WTC11 (cell line): ENCODE data around the gene SRR. TPM values are rescaled to one million over a fixed set of nuclear protein-coding genes. Genes with fewer than 3 reads are reported as not detected.

Experiments
- ATAC-seq: fragments of 200-7000 bp; cut with Tn5 transposase; 2 replicates; pipeline ENCODE4 v1.10.0; 2021; ENCODE audit warnings: mild to moderate bottlenecking, moderate library complexity
- CTCF ChIA-PET: fragments of 300-600 bp; sonication (Branson Sonifier 250); formaldehyde crosslinking; loops from one replicate; lab custom pipeline; 2021; ENCODE audit warnings: antibody characterized with exemption; lab: Charles Lee
- POLR2A ChIA-PET: fragments of 350-600 bp; sonication (Branson Sonifier 250); formaldehyde crosslinking; loops from one replicate; lab custom pipeline; 2021; ENCODE audit warnings: antibody characterized with exemption; lab: Charles Lee
- DNase-seq: peaks from one replicate; pipeline ENCODE4 v3.0.0; 2021; ENCODE audit warnings: low spot score
- H3K27ac Mint-ChIP-seq: 2 replicates; pipeline ENCODE4 v1.8.0; 2021; ENCODE audit warnings: mixed read lengths
- H3K27me3 Mint-ChIP-seq: 2 replicates; pipeline ENCODE4 v1.8.0; 2021; ENCODE audit warnings: low read depth, mild to moderate bottlenecking, moderate library complexity, mixed read lengths
- H3K36me3 Mint-ChIP-seq: 2 replicates; pipeline ENCODE4 v1.8.0; 2021; ENCODE audit warnings: mixed read lengths
- H3K4me1 Mint-ChIP-seq: 2 replicates; pipeline ENCODE4 v1.8.0; 2022; ENCODE audit warnings: mixed read lengths
- H3K4me3 Mint-ChIP-seq: 2 replicates; pipeline ENCODE4 v1.8.0; 2021; ENCODE audit warnings: mild to moderate bottlenecking, moderate library complexity, mixed read lengths
- H3K9me3 Mint-ChIP-seq: 2 replicates; pipeline ENCODE4 v1.8.0; 2021; ENCODE audit warnings: mixed read lengths
- E2F1 ChIP-seq: sonication (generic); formaldehyde crosslinking; IDR thresholded peaks from 2 replicates; pipeline ENCODE4 v1.8.0; 2022; ENCODE audit warnings: mild to moderate bottlenecking, missing genetic modification reagents
- FOXK1 ChIP-seq: sonication (generic); formaldehyde crosslinking; IDR thresholded peaks from 2 replicates; pipeline ENCODE4 v1.8.0; 2022; ENCODE audit warnings: mild to moderate bottlenecking, moderate library complexity, missing genetic modification reagents
- GTF2I ChIP-seq: fragments of 250-450 bp; sonication (Bioruptor Pico); conservative IDR thresholded peaks from 2 replicates; pipeline ENCODE4 v1.4.0; 2021; ENCODE audit warnings: mild to moderate bottlenecking
- KAT7 ChIP-seq: sonication (generic); formaldehyde crosslinking; IDR thresholded peaks from 2 replicates; pipeline ENCODE4 v1.8.1; 2023; ENCODE audit warnings: missing genetic modification reagents, mild to moderate bottlenecking, borderline replicate concordance
- RELA ChIP-seq: sonication (generic); formaldehyde crosslinking; IDR thresholded peaks from 2 replicates; pipeline ENCODE4 v1.8.1; 2022; ENCODE audit warnings: missing genetic modification reagents, mild to moderate bottlenecking, borderline replicate concordance
- STAT6 ChIP-seq: sonication (generic); formaldehyde crosslinking; conservative IDR thresholded peaks from 2 replicates; pipeline ENCODE4 v1.8.1; 2023; ENCODE audit warnings: mild to moderate bottlenecking, low read depth, missing genetic modification reagents, moderate library complexity
- ZNF263 ChIP-seq: sonication (generic); formaldehyde crosslinking; IDR thresholded peaks from 2 replicates; pipeline ENCODE4 v1.8.1; 2022; ENCODE audit warnings: low read depth, mild to moderate bottlenecking, moderate library complexity, missing genetic modification reagents
- total RNA-seq: library from RNA; stranded (reverse); gene quantifications from 3 replicates; pipeline ENCODE4 v1.2.3, GENCODE V29; 2021
- TF ChIP-seq, protein P1 (sequence below): sonication (generic); formaldehyde crosslinking; IDR thresholded peaks from 2 replicates; pipeline ENCODE4 v1.8.1; 2022; ENCODE audit warnings: missing genetic modification reagents, borderline replicate concordance
- TF ChIP-seq, protein P2 (sequence below): sonication (generic); formaldehyde crosslinking; IDR thresholded peaks from 2 replicates; pipeline ENCODE4 v1.8.1; 2023; ENCODE audit warnings: mild to moderate bottlenecking, moderate library complexity, missing genetic modification reagents
- TF ChIP-seq, protein P3 (sequence below): sonication (generic); formaldehyde crosslinking; IDR thresholded peaks from 2 replicates; pipeline ENCODE4 v1.8.0; 2023; ENCODE audit warnings: mild to moderate bottlenecking, missing genetic modification reagents

The SRR gene
- total RNA-seq, 1 experiment from 2014 or later = 5.1 TPM

DNA sequence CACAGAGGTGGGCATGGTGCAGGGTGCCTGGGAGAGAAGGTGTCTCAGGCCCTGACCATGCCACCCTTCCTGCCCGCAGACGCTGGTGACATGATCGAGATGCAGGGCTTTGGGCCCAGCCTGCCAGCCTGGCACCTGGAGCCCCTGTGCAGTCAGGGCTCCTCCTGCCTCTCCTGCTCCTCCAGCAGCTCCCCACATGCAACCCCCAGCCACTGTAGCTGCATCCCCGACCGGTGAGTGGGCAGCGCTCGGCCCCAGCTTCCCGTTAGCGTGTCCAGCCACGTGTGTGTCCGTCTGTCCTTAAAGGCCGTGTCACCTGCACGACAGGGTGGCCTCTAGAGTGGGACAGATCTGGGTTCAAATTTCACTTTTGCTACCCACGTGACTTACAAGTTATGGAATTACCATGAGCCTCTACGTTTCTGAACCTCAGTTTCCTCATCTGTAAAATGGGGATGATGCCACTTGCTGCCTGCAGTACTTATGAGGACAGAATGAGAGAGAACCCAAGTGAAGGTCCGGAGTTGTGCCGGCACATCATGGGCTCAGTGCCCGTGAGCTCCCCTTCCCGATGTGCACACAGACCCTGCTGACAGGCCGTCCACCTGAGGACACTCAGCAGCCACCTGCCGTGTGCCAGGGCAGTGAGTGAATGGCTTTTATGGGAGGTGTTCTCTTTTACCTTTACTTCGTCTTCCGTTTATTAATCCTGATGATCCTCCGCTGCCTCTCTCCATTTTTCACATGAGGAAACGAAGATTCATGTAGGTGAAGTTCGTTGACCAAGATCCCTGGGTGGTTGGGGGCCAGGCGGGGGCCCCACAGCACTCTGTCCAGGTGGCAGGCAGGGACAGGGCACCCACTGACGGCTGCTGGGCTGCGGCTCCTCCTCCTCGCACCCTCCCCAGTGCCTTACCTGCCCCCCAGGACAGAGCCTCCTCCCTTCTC lies 67.7 kb downstream of the SRR start:
- Mint-ChIP-seq H3K36me3 (no peaks in the 10 kb centered on the region), H3K4me1 (peaks cover 12% of the 10 kb centered on the region), H3K27me3 (no peaks in the 10 kb centered on the region), H3K9me3 (no peaks in the 10 kb centered on the region), H3K27ac (no peak overlapping the region), H3K4me3 (no peak overlapping the region)
- ChIA-PET CTCF (interaction anchor here (0.6 to 5.2 kb wide), 4 partner anchors 10 to 45 kb away, joined by 3 to 67 read pairs (median 28); no protein-coding TSS in a partner anchor), POLR2A (no interaction called here)
- ATAC-seq = no peak
- DNase-seq = no peak
- TF ChIP-seq, protein P1, sequence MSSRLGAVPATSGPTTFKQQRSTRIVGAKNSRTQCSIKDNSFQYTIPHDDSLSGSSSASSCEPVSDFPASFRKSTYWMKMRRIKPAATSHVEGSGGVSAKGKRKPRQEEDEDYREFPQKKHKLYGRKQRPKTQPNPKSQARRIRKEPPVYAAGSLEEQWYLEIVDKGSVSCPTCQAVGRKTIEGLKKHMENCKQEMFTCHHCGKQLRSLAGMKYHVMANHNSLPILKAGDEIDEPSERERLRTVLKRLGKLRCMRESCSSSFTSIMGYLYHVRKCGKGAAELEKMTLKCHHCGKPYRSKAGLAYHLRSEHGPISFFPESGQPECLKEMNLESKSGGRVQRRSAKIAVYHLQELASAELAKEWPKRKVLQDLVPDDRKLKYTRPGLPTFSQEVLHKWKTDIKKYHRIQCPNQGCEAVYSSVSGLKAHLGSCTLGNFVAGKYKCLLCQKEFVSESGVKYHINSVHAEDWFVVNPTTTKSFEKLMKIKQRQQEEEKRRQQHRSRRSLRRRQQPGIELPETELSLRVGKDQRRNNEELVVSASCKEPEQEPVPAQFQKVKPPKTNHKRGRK (CRISPR knock-in tag) = no peak
- TF ChIP-seq RELA (CRISPR knock-in tag) = 0 out of 2 replicates have a peak, but pooled peaks have one; percentile 31

DNA sequence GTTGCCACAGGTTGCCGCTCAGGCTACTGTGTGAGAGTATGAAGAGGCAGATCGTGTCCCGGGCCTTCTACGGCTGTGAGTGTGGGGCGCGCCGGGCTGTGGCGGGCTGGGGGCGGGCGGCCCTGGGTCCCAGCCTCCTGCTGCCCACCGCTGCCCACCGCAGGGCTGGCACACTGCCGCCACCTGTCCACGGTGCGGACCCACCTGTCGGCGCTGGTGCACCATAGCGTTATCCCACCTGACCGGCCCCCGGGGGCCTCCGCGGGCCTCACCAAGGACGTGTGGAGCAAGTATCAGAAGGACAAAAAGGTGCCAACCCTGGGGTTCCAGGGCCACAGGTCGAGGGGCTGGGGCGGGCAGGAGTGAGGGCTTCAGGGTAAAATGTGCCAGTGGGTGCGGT lies 68.4 kb downstream of the SRR start:
- peaks cover 10% of the 10 kb centered on the region for H3K4me1 Mint-ChIP-seq
- CTCF ChIA-PET = interaction anchor here (0.6 to 2.9 kb wide), 3 partner anchors 11 to 19 kb away, joined by 3 to 15 read pairs (median 3); no protein-coding TSS in a partner anchor

More for the DNA sequence above, 68.4 kb downstream of the SRR start:
- TF ChIP-seq STAT6 (CRISPR knock-in tag) (no peak), GTF2I (CRISPR knock-in tag) (no peak), RELA (CRISPR knock-in tag) (no peak), KAT7 (CRISPR knock-in tag) (no peak), FOXK1 (CRISPR knock-in tag) (no peak), E2F1 (no peak), ZNF263 (CRISPR knock-in tag) (no peak)
- TF ChIP-seq, protein P2, sequence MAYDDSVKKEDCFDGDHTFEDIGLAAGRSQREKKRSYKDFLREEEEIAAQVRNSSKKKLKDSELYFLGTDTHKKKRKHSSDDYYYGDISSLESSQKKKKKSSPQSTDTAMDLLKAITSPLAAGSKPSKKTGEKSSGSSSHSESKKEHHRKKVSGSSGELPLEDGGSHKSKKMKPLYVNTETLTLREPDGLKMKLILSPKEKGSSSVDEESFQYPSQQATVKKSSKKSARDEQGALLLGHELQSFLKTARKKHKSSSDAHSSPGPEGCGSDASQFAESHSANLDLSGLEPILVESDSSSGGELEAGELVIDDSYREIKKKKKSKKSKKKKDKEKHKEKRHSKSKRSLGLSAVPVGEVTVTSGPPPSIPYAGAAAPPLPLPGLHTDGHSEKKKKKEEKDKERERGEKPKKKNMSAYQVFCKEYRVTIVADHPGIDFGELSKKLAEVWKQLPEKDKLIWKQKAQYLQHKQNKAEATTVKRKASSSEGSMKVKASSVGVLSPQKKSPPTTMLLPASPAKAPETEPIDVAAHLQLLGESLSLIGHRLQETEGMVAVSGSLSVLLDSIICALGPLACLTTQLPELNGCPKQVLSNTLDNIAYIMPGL (CRISPR knock-in tag) = no peak
- TF ChIP-seq, protein P3, sequence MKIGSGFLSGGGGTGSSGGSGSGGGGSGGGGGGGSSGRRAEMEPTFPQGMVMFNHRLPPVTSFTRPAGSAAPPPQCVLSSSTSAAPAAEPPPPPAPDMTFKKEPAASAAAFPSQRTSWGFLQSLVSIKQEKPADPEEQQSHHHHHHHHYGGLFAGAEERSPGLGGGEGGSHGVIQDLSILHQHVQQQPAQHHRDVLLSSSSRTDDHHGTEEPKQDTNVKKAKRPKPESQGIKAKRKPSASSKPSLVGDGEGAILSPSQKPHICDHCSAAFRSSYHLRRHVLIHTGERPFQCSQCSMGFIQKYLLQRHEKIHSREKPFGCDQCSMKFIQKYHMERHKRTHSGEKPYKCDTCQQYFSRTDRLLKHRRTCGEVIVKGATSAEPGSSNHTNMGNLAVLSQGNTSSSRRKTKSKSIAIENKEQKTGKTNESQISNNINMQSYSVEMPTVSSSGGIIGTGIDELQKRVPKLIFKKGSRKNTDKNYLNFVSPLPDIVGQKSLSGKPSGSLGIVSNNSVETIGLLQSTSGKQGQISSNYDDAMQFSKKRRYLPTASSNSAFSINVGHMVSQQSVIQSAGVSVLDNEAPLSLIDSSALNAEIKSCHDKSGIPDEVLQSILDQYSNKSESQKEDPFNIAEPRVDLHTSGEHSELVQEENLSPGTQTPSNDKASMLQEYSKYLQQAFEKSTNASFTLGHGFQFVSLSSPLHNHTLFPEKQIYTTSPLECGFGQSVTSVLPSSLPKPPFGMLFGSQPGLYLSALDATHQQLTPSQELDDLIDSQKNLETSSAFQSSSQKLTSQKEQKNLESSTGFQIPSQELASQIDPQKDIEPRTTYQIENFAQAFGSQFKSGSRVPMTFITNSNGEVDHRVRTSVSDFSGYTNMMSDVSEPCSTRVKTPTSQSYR (CRISPR knock-in tag) = no peak
- no peaks in the 10 kb centered on the region for H3K27me3 Mint-ChIP-seq
- H3K9me3 Mint-ChIP-seq = no peaks in the 10 kb centered on the region
- H3K36me3 Mint-ChIP-seq = peaks cover 6% of the 10 kb centered on the region; the same call in 1 of the 2 replicates
- H3K27ac Mint-ChIP-seq = no peak overlapping the region
- POLR2A ChIA-PET = no interaction called here
- H3K4me3 Mint-ChIP-seq = no peak overlapping the region
- DNase-seq (no peak), ATAC-seq (no peak)
